ENCODE results near the gene HOXB4.

- TF ChIP-seq TAF1 (IDR thresholded peaks at IDR 0.05; ENCODE audit: borderline replicate concordance, insufficient read depth, low read length) (no peak), POLR2AphosphoS5 (IDR thresholded peaks at IDR 0.05; ENCODE audit: low read depth, low read length) (no peak), SIN3A (IDR thresholded peaks at IDR 0.05; ENCODE audit: borderline replicate concordance, insufficient read depth, low read length) (no peak), REST (IDR thresholded peaks at IDR 0.05; ENCODE audit: insufficient read depth in 1 of 2, low read depth in 2 of 2, low read length in 2 of 2) (no peak), FOXP2 (optimal IDR thresholded peaks at IDR 0.05; ENCODE audit: borderline replicate concordance, extremely low read depth, extremely low read length, insufficient read depth) (no peak)
These were observed 28.1 kb upstream of the HOXB4 start for GRCh38 chr17:48605991-48606891.
